ELR (cell line): ENCODE measurements around the gene NDEL1.
A peak's percentile ranks its signal among the peaks of the same experiment; 100 is the strongest.

Source experiments
- DNase-seq: peaks from one replicate; pipeline ENCODE4 v3.0.0-alpha.2; 2015; ENCODE audit warnings: low read depth

NDEL1 gene

GRCh38 chr17:8417806-8418205 lies 17.9 kb upstream of the NDEL1 start:
- no peak for DNase-seq

GRCh38 chr17:8418471-8418870 lies 17.2 kb upstream of the NDEL1 start:
- DNase-seq: no peak

GRCh38 chr17:8419305-8419704 lies 16.4 kb upstream of the NDEL1 start:
- no peak for DNase-seq

DNA sequence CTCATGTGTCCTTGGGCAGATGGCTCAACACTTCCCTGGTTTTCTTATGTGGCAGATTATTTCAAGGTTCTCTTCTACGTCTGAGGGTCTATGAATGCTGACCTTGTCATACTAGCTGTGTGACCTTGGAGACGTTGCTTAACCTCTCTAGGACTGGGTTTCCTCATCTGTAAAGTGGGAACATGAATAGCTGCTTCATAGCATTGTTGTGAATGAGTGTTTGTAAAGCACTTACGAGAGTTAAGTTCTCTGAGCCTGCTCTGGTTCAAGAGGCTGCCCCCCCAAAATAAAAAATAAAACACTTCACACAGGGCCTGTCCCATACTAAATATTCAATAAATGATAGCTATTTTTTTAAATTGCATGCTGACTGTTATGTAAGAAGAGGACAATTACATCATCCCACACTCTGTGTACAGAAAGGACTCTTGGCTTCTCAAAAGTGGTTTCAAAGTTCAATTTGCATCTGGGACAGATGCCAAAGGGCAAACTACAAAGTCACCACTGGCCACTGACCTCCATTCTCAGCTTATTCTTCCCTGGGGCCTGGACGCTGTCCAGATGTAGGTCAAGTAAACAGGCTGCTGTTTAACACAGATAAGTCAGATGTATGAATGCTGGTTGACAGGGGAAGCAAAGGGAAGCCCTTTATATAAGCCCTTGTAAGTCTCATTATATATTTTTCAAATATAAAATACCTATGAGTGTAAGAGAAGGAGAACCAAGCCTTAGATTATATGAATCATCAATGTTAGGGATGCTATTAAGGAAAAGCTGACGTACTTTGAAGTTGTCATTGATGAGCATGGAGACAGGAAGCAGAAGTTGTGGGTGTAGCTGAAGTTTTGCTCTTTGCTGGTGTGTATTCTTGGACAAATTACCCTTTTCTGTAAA lies 15.4 kb upstream of the NDEL1 start:
- DNase-seq: peak; percentile 25

GRCh38 chr17:8421571-8421970 lies 14.1 kb upstream of the NDEL1 start:
- no peak for DNase-seq

GRCh38 chr17:8426094-8426720 lies 9.5 kb upstream of the NDEL1 start:
- no peak for DNase-seq

GRCh38 chr17:8426802-8427201 lies 8.9 kb upstream of the NDEL1 start:
- DNase-seq: no peak

DNA sequence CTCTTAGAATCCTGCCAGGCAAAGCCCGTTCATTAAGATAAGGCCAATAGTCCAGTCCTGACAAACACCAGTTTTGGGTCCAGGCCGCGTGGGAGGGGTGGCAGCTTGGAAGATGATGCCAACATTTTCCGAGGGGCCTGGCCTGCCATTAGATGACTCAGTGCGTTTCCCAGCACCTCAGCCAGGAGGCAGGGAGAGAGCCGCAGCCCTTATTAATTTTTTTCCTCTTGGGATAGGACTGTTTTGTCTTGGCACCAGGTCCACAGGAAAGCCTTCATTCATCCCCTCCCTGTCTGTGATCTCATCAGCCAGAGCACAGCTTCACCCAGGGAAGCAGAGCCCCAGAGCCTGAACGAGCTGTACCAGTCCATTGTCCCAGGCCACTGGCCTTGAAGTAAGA lies 4.7 kb upstream of the NDEL1 start:
- DNase-seq: no peak

GRCh38 chr17:8436169-8436843 lies 622 bp downstream of the NDEL1 start:
- peak; percentile 69 for DNase-seq

- DNase-seq: peak; percentile 12
These were observed 1.1 kb downstream of the NDEL1 start for GRCh38 chr17:8436844-8437171.

DNA sequence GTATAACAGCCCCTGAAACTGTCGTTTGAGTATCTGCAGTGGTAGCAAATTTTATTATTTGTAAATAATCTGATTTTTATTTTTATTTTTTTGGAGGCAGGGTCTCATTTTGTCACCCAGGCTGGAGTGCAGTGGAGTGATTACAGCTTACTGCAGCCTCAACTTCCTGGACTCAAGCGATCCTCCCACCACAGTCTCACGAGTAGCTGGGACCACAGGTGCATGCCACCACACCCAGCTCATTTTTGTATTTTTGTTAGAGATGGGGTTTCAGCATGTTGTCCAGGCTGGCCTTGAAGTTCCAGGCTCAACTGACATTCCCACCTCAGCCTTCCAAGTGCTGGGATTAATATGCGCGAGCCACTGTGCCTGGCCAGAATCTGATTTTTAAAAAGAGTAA lies 2.8 kb downstream of the NDEL1 start:
- DNase-seq: no peak

DNA sequence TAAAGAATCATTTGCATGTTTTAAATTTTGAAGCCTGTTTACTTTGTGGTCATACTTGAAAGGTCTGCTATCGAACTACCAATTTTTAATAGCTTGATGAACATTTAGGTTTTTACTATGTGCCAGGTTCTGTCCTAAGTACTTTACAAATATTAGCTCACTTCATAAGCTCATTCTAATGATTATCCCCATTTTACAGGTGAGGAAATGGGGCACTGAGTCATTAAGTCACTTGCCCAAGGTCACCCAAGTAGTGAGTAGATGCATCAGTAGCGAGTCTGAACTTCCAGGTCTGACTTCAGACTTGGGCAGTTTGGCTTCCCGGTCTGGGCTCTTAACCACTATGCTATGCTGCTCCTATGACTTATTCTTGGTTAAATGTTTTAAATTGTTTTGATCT lies 4.0 kb downstream of the NDEL1 start:
- no peak for DNase-seq

DNA sequence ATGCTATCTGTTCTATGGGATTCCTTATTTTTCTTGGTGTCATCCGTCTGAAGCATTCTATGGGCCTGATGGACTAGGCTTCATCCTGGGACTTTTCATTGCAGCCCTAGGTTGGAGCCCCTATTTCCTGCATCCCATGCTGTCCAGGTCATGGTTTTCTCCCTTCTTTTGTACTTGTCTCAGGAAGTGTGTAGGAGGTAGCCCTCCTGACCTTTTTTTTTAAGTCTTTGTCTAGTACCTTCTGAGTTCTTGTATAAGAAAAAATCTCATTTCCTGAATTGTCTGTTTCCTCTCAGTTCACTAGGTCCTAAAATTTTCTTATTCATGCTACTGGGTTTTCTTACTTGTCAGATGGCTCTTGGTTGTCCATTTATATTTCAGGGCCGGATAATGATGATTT lies 6.0 kb downstream of the NDEL1 start:
- no peak for DNase-seq

- DNase-seq: no peak
These were observed 6.6 kb downstream of the NDEL1 start for GRCh38 chr17:8442310-8442709.

- no peak for DNase-seq
These were observed 8.1 kb downstream of the NDEL1 start for GRCh38 chr17:8443756-8444155.

DNA sequence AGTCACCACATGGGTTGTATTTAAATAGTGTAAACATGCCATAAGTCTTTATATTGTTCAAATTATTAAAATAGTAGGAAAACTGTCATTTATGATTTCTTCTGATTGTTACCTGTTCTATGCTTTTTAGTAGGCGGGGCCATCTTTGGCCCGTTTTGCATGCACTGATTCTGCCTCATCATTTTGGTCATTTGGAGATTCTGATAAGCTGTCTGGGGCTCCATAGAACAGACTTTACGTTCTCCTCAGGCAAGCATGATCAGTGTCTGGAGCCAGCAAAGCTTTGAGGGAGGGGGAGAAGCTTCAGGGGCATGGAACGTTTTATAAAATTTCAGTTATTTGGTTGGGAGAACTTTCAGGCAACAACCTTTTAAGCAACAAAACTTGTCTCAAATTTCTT lies 8.8 kb downstream of the NDEL1 start:
- no peak for DNase-seq

GRCh38 chr17:8445536-8445935 lies 9.9 kb downstream of the NDEL1 start:
- DNase-seq: no peak

- DNase-seq: no peak
These were observed 12.1 kb downstream of the NDEL1 start for GRCh38 chr17:8447799-8448198.

DNA sequence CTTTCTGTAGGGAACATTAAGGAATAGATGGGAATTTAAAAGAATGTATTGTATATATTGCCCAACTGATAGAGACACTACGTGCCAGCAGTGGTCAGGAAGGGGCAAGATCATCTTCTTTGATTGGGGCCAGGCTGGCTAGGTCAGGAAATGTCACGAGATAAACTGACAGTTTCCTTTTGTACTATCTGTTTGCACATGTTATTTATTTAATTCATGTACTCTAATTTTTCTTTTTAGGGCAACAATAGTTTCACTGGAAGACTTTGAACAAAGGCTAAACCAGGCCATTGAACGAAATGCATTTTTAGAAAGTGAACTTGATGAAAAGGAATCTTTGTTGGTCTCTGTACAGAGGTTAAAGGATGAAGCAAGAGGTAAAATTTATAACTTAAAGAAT lies 12.6 kb downstream of the NDEL1 start:
- DNase-seq: no peak

DNA sequence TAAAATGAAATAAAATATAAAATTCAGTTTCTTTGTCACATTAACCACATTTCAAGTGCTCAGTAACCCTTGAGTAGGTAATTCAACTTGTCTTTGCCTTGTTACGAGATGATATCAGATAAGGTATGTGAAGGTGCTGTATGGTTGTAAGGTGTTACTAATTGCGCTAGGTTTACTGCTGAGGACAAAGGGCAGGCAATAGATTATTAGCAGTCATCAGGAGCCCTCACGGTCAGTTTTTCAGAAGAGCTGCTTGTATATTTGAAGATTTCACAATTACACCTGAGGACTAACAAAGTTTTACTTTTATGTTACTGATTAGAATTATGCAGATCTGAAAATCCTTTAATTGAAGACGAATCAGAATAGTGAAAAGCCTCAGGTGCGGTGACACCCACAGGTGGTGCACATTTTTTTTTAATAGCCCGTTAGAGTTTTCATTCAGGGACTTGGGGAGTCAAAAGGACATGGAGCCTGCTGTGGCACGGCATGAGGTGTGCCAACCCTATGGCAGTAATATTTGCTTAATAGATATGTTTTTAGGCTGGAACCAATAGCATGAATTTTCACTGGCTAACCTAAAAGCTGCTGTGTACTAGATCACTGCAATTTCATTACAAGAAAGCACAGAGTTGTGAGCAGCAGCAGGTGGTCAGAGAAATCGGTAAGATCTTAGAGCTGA lies 16.4 kb downstream of the NDEL1 start:
- no peak for DNase-seq

- no peak for DNase-seq
These were observed 17.6 kb downstream of the NDEL1 start for GRCh38 chr17:8453326-8453725.

DNA sequence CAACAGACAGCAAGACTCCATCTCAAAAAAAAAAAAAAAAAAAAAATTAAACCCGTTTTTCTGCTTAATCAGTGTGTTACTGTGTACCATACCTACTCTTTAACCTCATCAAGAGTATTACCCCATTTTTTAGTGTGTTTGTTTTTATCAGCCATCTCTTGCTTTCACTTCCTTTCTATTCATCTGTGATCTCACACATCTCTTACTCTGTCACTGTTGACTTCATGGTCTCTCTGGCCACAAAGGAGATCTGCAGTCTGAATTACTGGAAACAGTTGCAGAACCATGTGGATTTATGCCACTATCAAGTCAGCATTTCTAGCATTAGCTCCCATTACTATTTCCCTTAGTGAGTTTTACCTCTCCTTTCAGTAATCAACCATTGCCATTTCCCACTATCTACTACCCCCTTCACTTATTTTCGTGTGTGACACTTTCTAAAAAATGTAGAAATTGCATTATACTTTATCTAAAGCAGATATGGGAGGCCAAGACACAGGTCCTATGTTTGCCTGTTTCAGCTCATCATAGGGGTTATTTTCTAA lies 20.1 kb downstream of the NDEL1 start:
- no peak for DNase-seq
